ENCODE data around the gene MAP2K5.

GRCh38 chr15:67700023-67700422 is 157.5 kb downstream of the MAP2K5 start:
- no peak for TF ChIP-seq POLR2AphosphoS2 (conservative IDR thresholded peaks at IDR 0.05; ENCODE audit: low read length)
- no peak for TF ChIP-seq RAD21 (conservative IDR thresholded peaks at IDR 0.05 in 1 of 2, IDR thresholded peaks at IDR 0.05 in 1 of 2)
- TF ChIP-seq CTCF (IDR thresholded peaks at IDR 0.05): no peak
